HG03469 (cell line): ENCODE results near the gene ZBTB16.
A peak's percentile ranks its signal among the peaks of the same experiment; 100 is the strongest.

Experiments used
- ATAC-seq: cut with Tn5 transposase; IDR thresholded peaks from one replicate; pipeline ENCODE4 v1.9.1; 2021; ENCODE audit warnings: mild to moderate bottlenecking, moderate library complexity, moderate number of reproducible peaks; ENCODE audit not compliant: unreplicated experiment

The ZBTB16 gene

GRCh38 chr11:114180301-114181055, 121.0 kb downstream of the ZBTB16 start:
- no peak for ATAC-seq

GRCh38 chr11:114181195-114181594, 121.7 kb downstream of the ZBTB16 start:
- no peak for ATAC-seq

- ATAC-seq: no peak
These were observed 122.2 kb downstream of the ZBTB16 start for GRCh38 chr11:114181752-114182151.

- ATAC-seq: no peak
These were observed 123.0 kb downstream of the ZBTB16 start for GRCh38 chr11:114182471-114183043.

GRCh38 chr11:114183044-114183511, 123.6 kb downstream of the ZBTB16 start:
- ATAC-seq: no peak

GRCh38 chr11:114185436-114185835, 125.9 kb downstream of the ZBTB16 start:
- no peak for ATAC-seq

GRCh38 chr11:114187173-114187572, 127.7 kb downstream of the ZBTB16 start:
- ATAC-seq: peak; percentile 62

GRCh38 chr11:114188851-114189570, 129.5 kb downstream of the ZBTB16 start:
- ATAC-seq: no peak

GRCh38 chr11:114190630-114191029, 131.1 kb downstream of the ZBTB16 start:
- ATAC-seq: no peak

GRCh38 chr11:114191893-114192292, 132.4 kb downstream of the ZBTB16 start:
- ATAC-seq: no peak

- ATAC-seq: no peak
These were observed 133.4 kb downstream of the ZBTB16 start for GRCh38 chr11:114192841-114193389.

GRCh38 chr11:114193730-114194679, 134.5 kb downstream of the ZBTB16 start:
- ATAC-seq: no peak

GRCh38 chr11:114194702-114195101, 135.2 kb downstream of the ZBTB16 start:
- ATAC-seq: no peak

GRCh38 chr11:114195151-114195550, 135.6 kb downstream of the ZBTB16 start:
- ATAC-seq: no peak

GRCh38 chr11:114195981-114196731, 136.6 kb downstream of the ZBTB16 start:
- no peak for ATAC-seq

GRCh38 chr11:114196997-114197703, 137.6 kb downstream of the ZBTB16 start:
- no peak for ATAC-seq

GRCh38 chr11:114197799-114198500, 138.4 kb downstream of the ZBTB16 start:
- ATAC-seq: no peak

GRCh38 chr11:114199051-114199450, 139.5 kb downstream of the ZBTB16 start:
- ATAC-seq: no peak
